ENCODE measurements around the gene ADARB1. TPM values are rescaled to one million over a fixed set of nuclear protein-coding genes. Genes with fewer than 3 reads are reported as not detected.

ADARB1 gene
- total RNA-seq, 1 experiment from 2014 or later = 31.9 TPM

DNA sequence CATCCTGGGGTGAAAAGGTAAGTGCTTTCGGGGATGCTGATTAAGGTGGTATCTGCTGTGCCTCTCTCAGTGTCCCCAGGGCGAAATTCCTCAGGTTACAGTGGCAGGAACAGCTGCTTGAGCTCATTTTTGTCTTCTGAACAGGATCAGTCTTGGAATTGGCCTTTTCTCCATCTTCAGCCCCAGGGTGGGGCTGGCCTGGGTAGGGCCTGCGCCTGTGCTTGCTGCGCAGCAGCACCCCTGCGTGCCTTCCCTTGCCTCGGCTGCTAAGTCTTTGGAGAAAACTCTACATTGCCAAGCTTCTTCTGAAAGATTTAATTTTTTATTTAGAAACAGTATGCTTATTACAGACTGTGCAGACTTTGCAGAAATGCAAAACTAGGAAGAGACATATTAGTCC is 41.7 kb downstream of the ADARB1 start:
- no TSS peak for BruUV-seq (replicated peaks)
- CTCF ChIA-PET = no interaction called here
- no peaks in the 10 kb centered on the region for H3K27me3 ChIP-seq (replicated peaks; ENCODE audit: insufficient read depth, low read depth, low read length, poor library complexity)

DNA sequence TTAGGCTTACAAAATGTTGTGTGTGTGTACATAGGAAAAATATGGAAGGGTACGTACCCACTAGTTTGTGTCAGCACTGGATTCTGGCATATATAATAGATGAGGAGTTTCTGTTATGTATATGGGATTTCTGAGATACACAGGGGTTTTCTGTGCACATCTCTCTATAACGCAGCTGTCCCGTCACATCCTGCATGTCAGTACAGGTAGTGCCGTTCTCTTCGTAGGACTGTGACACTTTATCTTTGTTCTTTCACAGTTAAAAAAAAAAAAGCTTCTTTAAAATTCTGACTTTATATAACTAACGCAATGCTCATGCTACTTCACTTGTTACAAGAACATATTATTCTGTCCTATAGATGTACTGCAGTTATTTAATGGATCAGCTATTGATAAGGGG is 42.9 kb downstream of the ADARB1 start:
- intact Hi-C loops (cut with micrococcal nuclease; ENCODE audit: unreplicated experiment) = no loop called here
- Histone ChIP-seq H3K4me1 (ENCODE audit: insufficient read depth, low read length, poor library complexity, severe bottlenecking) (peaks cover 18% of the 10 kb centered on the region), H3K27me3 (replicated peaks; ENCODE audit: insufficient read depth, low read depth, low read length, poor library complexity) (no peaks in the 10 kb centered on the region), H3K27ac (ENCODE audit: low read depth, low read length, poor library complexity, severe bottlenecking) (no peak overlapping the region), H3K4me3 (ENCODE audit: low read depth, low read length, poor library complexity, severe bottlenecking) (no peak overlapping the region), H3K9me3 (ENCODE audit: low read depth, low read length, poor library complexity, severe bottlenecking) (peaks cover 5% of the 10 kb centered on the region), H3K36me3 (ENCODE audit: insufficient read depth, low read length, poor library complexity, severe bottlenecking) (no peaks in the 10 kb centered on the region)
- ChIA-PET POLR2A (ENCODE audit: low non-redundant PET) (no interaction called here), CTCF (no interaction called here)
- TF ChIP-seq EZH2 (IDR thresholded peaks at IDR 0.05; ENCODE audit: borderline replicate concordance, low read depth, low read length, poor library complexity, severe bottlenecking) = no peak
- TF ChIP-seq, protein P1, sequence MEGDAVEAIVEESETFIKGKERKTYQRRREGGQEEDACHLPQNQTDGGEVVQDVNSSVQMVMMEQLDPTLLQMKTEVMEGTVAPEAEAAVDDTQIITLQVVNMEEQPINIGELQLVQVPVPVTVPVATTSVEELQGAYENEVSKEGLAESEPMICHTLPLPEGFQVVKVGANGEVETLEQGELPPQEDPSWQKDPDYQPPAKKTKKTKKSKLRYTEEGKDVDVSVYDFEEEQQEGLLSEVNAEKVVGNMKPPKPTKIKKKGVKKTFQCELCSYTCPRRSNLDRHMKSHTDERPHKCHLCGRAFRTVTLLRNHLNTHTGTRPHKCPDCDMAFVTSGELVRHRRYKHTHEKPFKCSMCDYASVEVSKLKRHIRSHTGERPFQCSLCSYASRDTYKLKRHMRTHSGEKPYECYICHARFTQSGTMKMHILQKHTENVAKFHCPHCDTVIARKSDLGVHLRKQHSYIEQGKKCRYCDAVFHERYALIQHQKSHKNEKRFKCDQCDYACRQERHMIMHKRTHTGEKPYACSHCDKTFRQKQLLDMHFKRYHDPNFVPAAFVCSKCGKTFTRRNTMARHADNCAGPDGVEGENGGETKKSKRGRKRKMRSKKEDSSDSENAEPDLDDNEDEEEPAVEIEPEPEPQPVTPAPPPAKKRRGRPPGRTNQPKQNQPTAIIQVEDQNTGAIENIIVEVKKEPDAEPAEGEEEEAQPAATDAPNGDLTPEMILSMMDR (conservative IDR thresholded peaks at IDR 0.05; ENCODE audit: low read depth, low read length) = no peak
- no TSS peak for BruUV-seq (replicated peaks)
- no peak for DNase-seq (ENCODE audit: low spot score)

More for the DNA sequence above, 41.7 kb downstream of the ADARB1 start:
- Histone ChIP-seq H3K4me1 (ENCODE audit: insufficient read depth, low read length, poor library complexity, severe bottlenecking) (peaks cover 8% of the 10 kb centered on the region), H3K4me3 (ENCODE audit: low read depth, low read length, poor library complexity, severe bottlenecking) (no peak overlapping the region), H3K36me3 (ENCODE audit: insufficient read depth, low read length, poor library complexity, severe bottlenecking) (no peaks in the 10 kb centered on the region), H3K27ac (ENCODE audit: low read depth, low read length, poor library complexity, severe bottlenecking) (no peak overlapping the region), H3K9me3 (ENCODE audit: low read depth, low read length, poor library complexity, severe bottlenecking) (peaks cover 5% of the 10 kb centered on the region)
- POLR2A ChIA-PET (ENCODE audit: low non-redundant PET) = no interaction called here
- intact Hi-C loops (cut with micrococcal nuclease; ENCODE audit: unreplicated experiment) = no loop called here
- TF ChIP-seq EZH2 (IDR thresholded peaks at IDR 0.05; ENCODE audit: borderline replicate concordance, low read depth, low read length, poor library complexity, severe bottlenecking) = no peak
- TF ChIP-seq, protein P1 (conservative IDR thresholded peaks at IDR 0.05; ENCODE audit: low read depth, low read length) = no peak
- DNase-seq (ENCODE audit: low spot score) = no peak

GRCh38 chr21:45118099-45118498 is 43.7 kb downstream of the ADARB1 start:
- Histone ChIP-seq H3K36me3 (ENCODE audit: insufficient read depth, low read length, poor library complexity, severe bottlenecking) (no peaks in the 10 kb centered on the region), H3K27ac (ENCODE audit: low read depth, low read length, poor library complexity, severe bottlenecking) (no peak overlapping the region), H3K4me1 (ENCODE audit: insufficient read depth, low read length, poor library complexity, severe bottlenecking) (peaks cover 22% of the 10 kb centered on the region), H3K9me3 (ENCODE audit: low read depth, low read length, poor library complexity, severe bottlenecking) (peaks cover 5% of the 10 kb centered on the region), H3K27me3 (replicated peaks; ENCODE audit: insufficient read depth, low read depth, low read length, poor library complexity) (no peaks in the 10 kb centered on the region), H3K4me3 (ENCODE audit: low read depth, low read length, poor library complexity, severe bottlenecking) (no peak overlapping the region)
- intact Hi-C loops (cut with micrococcal nuclease; ENCODE audit: unreplicated experiment) = no loop called here
- no peak for DNase-seq (ENCODE audit: low spot score)
- CTCF ChIA-PET = no interaction called here
- BruUV-seq (replicated peaks) = no TSS peak
- POLR2A ChIA-PET (ENCODE audit: low non-redundant PET) = no interaction called here
- TF ChIP-seq, protein P1 (conservative IDR thresholded peaks at IDR 0.05; ENCODE audit: low read depth, low read length) = no peak
- TF ChIP-seq EZH2 (IDR thresholded peaks at IDR 0.05; ENCODE audit: borderline replicate concordance, low read depth, low read length, poor library complexity, severe bottlenecking) = no peak
